H9 (cell line): Measurements from ENCODE around the gene SERPINB13. TPM values are rescaled to one million over a fixed set of nuclear protein-coding genes. Genes with fewer than 3 reads are reported as not detected.

ENCODE experiments used
- DNase-seq: peaks from one replicate; pipeline ENCODE4 v3.0.0-alpha.2; 2017
- H2AFZ ChIP-seq: one replicate; pipeline ENCODE4 v1.6.1; 2013; ENCODE audit warnings: mild to moderate bottlenecking, low read length, control low read depth, moderate library complexity
- H2AK5ac ChIP-seq: 2 replicates; pipeline ENCODE4 v1.6.1; 2013; ENCODE audit warnings: low read length, control low read depth, mixed read lengths; ENCODE audit not compliant: insufficient read length
- H2BK120ac ChIP-seq: one replicate; pipeline ENCODE4 v1.6.1; 2013; ENCODE audit warnings: low read depth, mild to moderate bottlenecking, low read length, control low read depth, inconsistent platforms; ENCODE audit not compliant: poor library complexity, severe bottlenecking
- H2BK12ac ChIP-seq: 2 replicates; pipeline ENCODE4 v1.6.1; 2013; ENCODE audit warnings: low read length, control low read depth, mixed read lengths, low read depth; ENCODE audit not compliant: insufficient read length
- H2BK15ac ChIP-seq: 2 replicates; pipeline ENCODE4 v1.6.1; 2013; ENCODE audit warnings: low read depth, low read length, control low read depth
- H2BK20ac ChIP-seq: one replicate; pipeline ENCODE4 v1.6.1; 2013; ENCODE audit warnings: low read depth, mild to moderate bottlenecking, low read length, control low read depth, inconsistent platforms; ENCODE audit not compliant: poor library complexity, severe bottlenecking
- H2BK5ac ChIP-seq: 2 replicates; pipeline ENCODE4 v1.6.1; 2013; ENCODE audit warnings: low read length, control low read depth, mixed read lengths; ENCODE audit not compliant: insufficient read length
- H3K14ac ChIP-seq: 2 replicates; pipeline ENCODE4 v1.6.1; 2013; ENCODE audit warnings: low read length, control low read depth; ENCODE audit not compliant: insufficient read depth
- H3K18ac ChIP-seq: 2 replicates; pipeline ENCODE4 v1.6.1; 2013; ENCODE audit warnings: low read depth, mild to moderate bottlenecking, mixed read lengths, low read length, control low read depth; ENCODE audit not compliant: insufficient read length
- H3K23ac ChIP-seq: 2 replicates; pipeline ENCODE4 v1.6.1; 2013; ENCODE audit warnings: low read length, control low read depth, mixed read lengths, low read depth; ENCODE audit not compliant: insufficient read length
- H3K23me2 ChIP-seq: 2 replicates; pipeline ENCODE4 v1.6.1; 2013; ENCODE audit warnings: low read depth, mild to moderate bottlenecking, mixed read lengths, low read length, control low read depth; ENCODE audit not compliant: insufficient read length, poor library complexity, severe bottlenecking
- H3K27ac ChIP-seq: 2 replicates; pipeline ENCODE4 v1.5.1; 2013; ENCODE audit warnings: low read length, control low read depth, mixed read lengths, low read depth; ENCODE audit not compliant: insufficient read length
- H3K27me3 ChIP-seq: 2 replicates; pipeline ENCODE4 v1.6.1; 2013; ENCODE audit warnings: low read length, control low read depth, inconsistent platforms; ENCODE audit not compliant: insufficient read depth
- H3K4ac ChIP-seq: 2 replicates; pipeline ENCODE4 v1.6.1; 2013; ENCODE audit warnings: low read depth, mild to moderate bottlenecking, control low read depth, inconsistent platforms, low read length, moderate library complexity
- H3K4me1 ChIP-seq: 2 replicates; pipeline ENCODE4 v1.6.1; 2013; ENCODE audit warnings: low read length, control low read depth, inconsistent platforms; ENCODE audit not compliant: insufficient read depth
- H3K4me2 ChIP-seq: 2 replicates; pipeline ENCODE4 v1.6.1; 2013; ENCODE audit warnings: low read length, control low read depth, mixed read lengths; ENCODE audit not compliant: insufficient read length, insufficient read depth
- H3K56ac ChIP-seq: 2 replicates; pipeline ENCODE4 v1.6.1; 2013; ENCODE audit warnings: low read depth, mild to moderate bottlenecking, mixed read lengths, low read length, control low read depth; ENCODE audit not compliant: insufficient read length
- H3K79me1 ChIP-seq: 2 replicates; pipeline ENCODE4 v1.6.1; 2013; ENCODE audit warnings: low read depth, mild to moderate bottlenecking, moderate library complexity, low read length, control low read depth, inconsistent platforms; ENCODE audit not compliant: insufficient read depth, poor library complexity, severe bottlenecking
- H3K79me2 ChIP-seq: 2 replicates; pipeline ENCODE4 v1.6.1; 2013; ENCODE audit warnings: low read length, control low read depth, inconsistent platforms; ENCODE audit not compliant: insufficient read depth
- H3K9ac ChIP-seq: 2 replicates; pipeline ENCODE4 v1.6.1; 2013; ENCODE audit warnings: low read length, control low read depth, mixed read lengths; ENCODE audit not compliant: insufficient read length; ENCODE audit errors: extremely low read depth
- H3K9me3 ChIP-seq: one replicate; pipeline ENCODE4 v1.6.1; 2013; ENCODE audit warnings: low read depth, low read length, inconsistent platforms; ENCODE audit not compliant: control insufficient read depth
- H3T11ph ChIP-seq: one replicate; pipeline ENCODE4 v1.6.1; 2013; ENCODE audit warnings: mild to moderate bottlenecking, low read length, control low read depth, inconsistent platforms
- H4K20me1 ChIP-seq: one replicate; pipeline ENCODE4 v1.6.1; 2013; ENCODE audit not compliant: control insufficient read depth, insufficient read length, insufficient read depth
- H4K5ac ChIP-seq: 2 replicates; pipeline ENCODE4 v1.6.1; 2013; ENCODE audit warnings: low read depth, mild to moderate bottlenecking, mixed read lengths, low read length, control low read depth; ENCODE audit not compliant: insufficient read length
- H4K8ac ChIP-seq: replicated peaks from 2 replicates; pipeline ENCODE4 v1.6.1; 2013; ENCODE audit warnings: low read length, control low read depth, mixed read lengths, low read depth; ENCODE audit not compliant: insufficient read length
- H4K91ac ChIP-seq: 2 replicates; pipeline ENCODE4 v1.6.1; 2013; ENCODE audit warnings: low read depth, mild to moderate bottlenecking, moderate library complexity, mixed read lengths, low read length, control low read depth; ENCODE audit not compliant: insufficient read length
- H3K27ac Mint-ChIP-seq, 3 experiments: 2 replicates in 2 of 3; 3 replicates in 1 of 3; pipeline ENCODE4 v1.8.0; 2020 to 2021; ENCODE audit warnings: mixed read lengths in 3 of 3, mild to moderate bottlenecking in 1 of 3, moderate library complexity in 1 of 3
- H3K27me3 Mint-ChIP-seq: 2 replicates; pipeline ENCODE4 v1.8.0; 2021; ENCODE audit warnings: low read depth, mild to moderate bottlenecking, moderate library complexity, mixed read lengths
- H3K36me3 Mint-ChIP-seq, 3 experiments: 2 replicates in 2 of 3; 3 replicates in 1 of 3; pipeline ENCODE4 v1.8.0; 2020 to 2021; ENCODE audit warnings: low read depth in 3 of 3, mixed read lengths in 3 of 3; ENCODE audit not compliant: insufficient read depth in 1 of 3
- H3K4me1 Mint-ChIP-seq, 2 experiments: 2 replicates each; pipeline ENCODE4 v1.8.0; 2020; ENCODE audit warnings: mixed read lengths in 2 of 2
- H3K4me3 Mint-ChIP-seq, 2 experiments: 2 replicates in 1 of 2; 3 replicates in 1 of 2; pipeline ENCODE4 v1.8.0; 2020 to 2021; ENCODE audit warnings: mild to moderate bottlenecking in 2 of 2, mixed read lengths in 2 of 2, moderate library complexity in 1 of 2
- H3K9me3 Mint-ChIP-seq, 2 experiments: 2 replicates in 1 of 2; 3 replicates in 1 of 2; pipeline ENCODE4 v1.8.0; 2020; ENCODE audit warnings: mild to moderate bottlenecking in 2 of 2, mixed read lengths in 2 of 2, moderate library complexity in 1 of 2
- WGBS: extraction: QIAGEN DNeasy Blood & Tissue Kit; methylation state at CpG from one replicate; pipeline ENCODE4 v1.1.7; 2013; ENCODE audit warnings: missing lambda C conversion rate, low lambda C conversion rate, mixed read lengths; ENCODE audit not compliant: insufficient read length; ENCODE audit errors: extremely low coverage; 5-methylcytosine and 5-hydroxymethylcytosine counted together
- total RNA-seq: library from RNA; stranded (reverse); gene quantifications from 2 replicates; pipeline ENCODE4 v1.2.1, GENCODE V29; 2021
- TF ChIP-seq, protein P1 (sequence below): fragments of 200-600 bp; sonication (generic); conservative IDR thresholded peaks from 3 replicates; pipeline ENCODE4 v1.8.0; 2021; ENCODE audit warnings: antibody characterized with exemption, mild to moderate bottlenecking

SERPINB13 gene
- total RNA-seq, 1 experiment from 2014 or later, result not detected

DNA sequence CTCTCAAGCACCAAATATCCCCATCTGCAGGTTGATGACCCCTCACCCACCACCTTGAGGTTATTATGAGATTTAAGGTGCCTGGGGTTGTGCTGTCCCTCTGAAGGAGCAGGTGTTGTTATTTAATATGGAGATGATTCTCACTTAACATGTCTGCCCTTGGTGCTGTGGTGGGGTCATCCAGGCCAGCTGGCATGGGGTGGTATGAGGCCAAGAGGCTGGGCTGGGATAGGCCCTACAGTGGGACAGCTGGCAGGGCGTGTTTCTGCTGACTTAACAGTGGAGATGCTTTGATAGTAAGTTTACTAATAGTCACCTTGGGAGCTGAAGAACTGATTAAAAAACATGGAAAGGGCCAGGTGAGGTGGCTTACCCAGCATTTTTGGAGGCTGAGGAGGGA lies 22.6 kb upstream of the SERPINB13 start:
- DNase-seq, result no peak
- Histone ChIP-seq H4K5ac (no peak overlapping the region), H3K27me3 (no peaks in the 10 kb centered on the region), H2AK5ac (no peak overlapping the region), H3K14ac (no peak overlapping the region), H3K4me1 (no peaks in the 10 kb centered on the region), H3K56ac (no peak overlapping the region), H3K27ac (no peak overlapping the region), H2BK120ac (no peak overlapping the region), H3K4ac (no peak overlapping the region), H3K79me2 (no peaks in the 10 kb centered on the region), H2AFZ (no peak overlapping the region), H4K20me1 (no peaks in the 10 kb centered on the region), H3K23me2 (no peaks in the 10 kb centered on the region), H3K4me2 (no peak overlapping the region), H4K8ac (no peak overlapping the region), H3K9ac (no peak overlapping the region), H3K9me3 (no peaks in the 10 kb centered on the region), H3K79me1 (no peaks in the 10 kb centered on the region), H3T11ph (no peak overlapping the region), H2BK5ac (no peak overlapping the region), H3K23ac (no peak overlapping the region), H2BK15ac (no peak overlapping the region), H2BK12ac (no peak overlapping the region), H2BK20ac (no peak overlapping the region), H4K91ac (no peak overlapping the region), H3K18ac (no peak overlapping the region)
- H3K9me3 Mint-ChIP-seq, result no peaks in the 10 kb centered on the region
- no peaks in the 10 kb centered on the region; a peak in 1 of 7 replicates for H3K36me3 Mint-ChIP-seq
- TF ChIP-seq, protein P1, sequence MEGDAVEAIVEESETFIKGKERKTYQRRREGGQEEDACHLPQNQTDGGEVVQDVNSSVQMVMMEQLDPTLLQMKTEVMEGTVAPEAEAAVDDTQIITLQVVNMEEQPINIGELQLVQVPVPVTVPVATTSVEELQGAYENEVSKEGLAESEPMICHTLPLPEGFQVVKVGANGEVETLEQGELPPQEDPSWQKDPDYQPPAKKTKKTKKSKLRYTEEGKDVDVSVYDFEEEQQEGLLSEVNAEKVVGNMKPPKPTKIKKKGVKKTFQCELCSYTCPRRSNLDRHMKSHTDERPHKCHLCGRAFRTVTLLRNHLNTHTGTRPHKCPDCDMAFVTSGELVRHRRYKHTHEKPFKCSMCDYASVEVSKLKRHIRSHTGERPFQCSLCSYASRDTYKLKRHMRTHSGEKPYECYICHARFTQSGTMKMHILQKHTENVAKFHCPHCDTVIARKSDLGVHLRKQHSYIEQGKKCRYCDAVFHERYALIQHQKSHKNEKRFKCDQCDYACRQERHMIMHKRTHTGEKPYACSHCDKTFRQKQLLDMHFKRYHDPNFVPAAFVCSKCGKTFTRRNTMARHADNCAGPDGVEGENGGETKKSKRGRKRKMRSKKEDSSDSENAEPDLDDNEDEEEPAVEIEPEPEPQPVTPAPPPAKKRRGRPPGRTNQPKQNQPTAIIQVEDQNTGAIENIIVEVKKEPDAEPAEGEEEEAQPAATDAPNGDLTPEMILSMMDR, result no peak
- H3K4me3 Mint-ChIP-seq, result no peak overlapping the region
- no peaks in the 10 kb centered on the region; the same call in none of the 2 replicates for H3K27me3 Mint-ChIP-seq
- no CpG with 5 or more reads among the region's 1 CpG for WGBS
- peaks cover 2 to 3% of the 10 kb centered on the region in 2 experiments; a peak in 1 of 4 replicates for H3K4me1 Mint-ChIP-seq
- peak overlapping the region in 1 of 3 experiments; percentile 84; a peak in 1 of 7 replicates for H3K27ac Mint-ChIP-seq
